Fibroblast of lung (primary cell): ENCODE results near the gene TUBG1. TPM values are rescaled to one million over a fixed set of nuclear protein-coding genes. Genes with fewer than 3 reads are reported as not detected.
A peak's percentile ranks its signal among the peaks of the same experiment; 100 is the strongest.
"Not testable (repeated sequence)": the region's sequence is repeated elsewhere in the genome, so short reads cannot be mapped to it uniquely, and the experiment has no call there.

Source experiments
- DNase-seq, 2 donors: peaks; one replicate each; pipeline versions ENCODE4 v3.0.0 to v3.0.0-alpha.2; 2010; ENCODE audit warnings: low read depth in 2 of 2
- H2AFZ ChIP-seq: 2 replicates; pipeline ENCODE4 v1.5.1; 2012; ENCODE audit warnings: low read length, control low read depth, inconsistent platforms
- H3K27ac ChIP-seq: 2 replicates; pipeline ENCODE4 v1.5.1; 2011; ENCODE audit warnings: low read length, control low read depth; ENCODE audit not compliant: insufficient read depth
- H3K27me3 ChIP-seq: 2 replicates; pipeline ENCODE4 v1.5.1; 2011; ENCODE audit warnings: mild to moderate bottlenecking, low read length; ENCODE audit not compliant: control insufficient read depth, insufficient read depth
- H3K36me3 ChIP-seq: 2 replicates; pipeline ENCODE4 v1.5.1; 2011; ENCODE audit warnings: low read length; ENCODE audit not compliant: control insufficient read depth, insufficient read depth
- H3K4me1 ChIP-seq: 2 replicates; pipeline ENCODE4 v1.5.1; 2011; ENCODE audit warnings: low read length; ENCODE audit not compliant: control insufficient read depth, insufficient read depth; ENCODE audit errors: extremely low read depth
- H3K4me2 ChIP-seq: 2 replicates; pipeline ENCODE4 v1.5.1; 2011; ENCODE audit warnings: low read length, control low read depth; ENCODE audit not compliant: insufficient read depth; ENCODE audit errors: extremely low read depth
- H3K4me3 ChIP-seq, 4 experiments: fragments of 200-600 bp in 1 of 4; sonication (generic) in 1 of 4; replicated peaks in 1 of 4; 2 replicates each; pipeline ENCODE4 v1.5.1; 2011 to 2016; ENCODE audit warnings: low read length in 4 of 4, low read depth in 3 of 4, mild to moderate bottlenecking in 3 of 4, control low read depth in 2 of 4, inconsistent platforms in 1 of 4, mixed read lengths in 1 of 4; ENCODE audit not compliant: insufficient read depth in 1 of 4; ENCODE audit errors: control extremely low read depth in 1 of 4
- H3K79me2 ChIP-seq: 2 replicates; pipeline ENCODE4 v1.5.1; 2012; ENCODE audit warnings: mild to moderate bottlenecking, low read length, inconsistent platforms; ENCODE audit not compliant: control insufficient read depth, insufficient read depth
- H3K9ac ChIP-seq: 2 replicates; pipeline ENCODE4 v1.5.1; 2011; ENCODE audit warnings: mild to moderate bottlenecking, low read length, control low read depth; ENCODE audit not compliant: insufficient read depth
- H3K9me3 ChIP-seq: 2 replicates; pipeline ENCODE4 v1.5.1; 2012; ENCODE audit warnings: low read depth, low read length; ENCODE audit not compliant: control insufficient read depth, insufficient read depth
- H4K20me1 ChIP-seq: 2 replicates; pipeline ENCODE4 v1.5.1; 2011; ENCODE audit warnings: low read length; ENCODE audit not compliant: control insufficient read depth, insufficient read depth; ENCODE audit errors: extremely low read depth
- CTCF ChIP-seq, 2 donors: IDR thresholded peaks in 1 of 2; conservative IDR thresholded peaks in 1 of 2; 1 replicate in 1 of 2; 2 replicates in 1 of 2; pipeline ENCODE4 v1.5.1; 2011 to 2012; ENCODE audit warnings: low read length in 2 of 2, control low read depth in 1 of 2, inconsistent platforms in 1 of 2, low read depth in 1 of 2, mild to moderate bottlenecking in 1 of 2
- EZH2 ChIP-seq: IDR thresholded peaks from 2 replicates; pipeline ENCODE4 v1.5.1; 2012; ENCODE audit warnings: low read length, control low read depth, mild to moderate bottlenecking; ENCODE audit errors: missing control alignments
- polyA plus RNA-seq, 2 donors: library from polyadenylated mRNA; depleted of rRNA in 1 of 2; stranded (reverse) in 1 of 2; unstranded in 1 of 2; fragments of >200 nt; gene quantifications; 2 replicates each; pipeline ENCODE4 v1.2.1, GENCODE V29; 2011 to 2012; ENCODE audit warnings: missing spikeins in 1 of 2
- total RNA-seq: library from RNA; depleted of rRNA; stranded (reverse); fragments of >200 nt; gene quantifications from 2 replicates; pipeline ENCODE4 v1.2.1, GENCODE V29; 2014

TUBG1 gene
- total and polyA plus RNA-seq, 2 donors (not counting 1 experiment from before 2014, with no cell fraction given): 16.7 to 60.0 TPM

- H3K9me3 ChIP-seq: no peaks in the 10 kb centered on the region
- peaks cover 9% of the 10 kb centered on the region for H3K4me1 ChIP-seq
- H2AFZ ChIP-seq: peak within 1 kb of the TSS; percentile 66
- H3K9ac ChIP-seq: peak within 1 kb of the TSS; percentile 73
- peak within 1 kb of the TSS; percentile 63 to 80 (median 71) for H3K4me3 ChIP-seq
- peak within 1 kb of the TSS; percentile 57 for H3K27ac ChIP-seq
- H3K27me3 ChIP-seq: no peaks in the 10 kb centered on the region
- DNase-seq: peak; percentile 86 to 88
- no peaks in the 10 kb centered on the region for H4K20me1 ChIP-seq
- H3K36me3 ChIP-seq: peaks cover 4% of the 10 kb centered on the region
- peak within 1 kb of the TSS; percentile 84 for H3K4me2 ChIP-seq
- no peaks in the 10 kb centered on the region for H3K79me2 ChIP-seq
- no peak for TF ChIP-seq EZH2
- TF ChIP-seq CTCF (conservative IDR thresholded peaks at IDR 0.05 in 1 of 2, IDR thresholded peaks at IDR 0.05 in 1 of 2; ENCODE audit: low read depth in 1 of 2, low read length in 2 of 2): no peak
Measured at GRCh38 chr17:42659079-42659931, 49.8 kb downstream of the TUBG1 start, which contains the start of gene TUBG2. TUBG2 (plus strand) TSS chr17:42659284; CDS start chr17:42659504, 220 bp downstream.

GRCh38 chr17:42659932-42660274 is 50.4 kb downstream of the TUBG1 start:
- not testable (repeated sequence) for H2AFZ ChIP-seq, H3K79me2 ChIP-seq, H4K20me1 ChIP-seq, H3K36me3 ChIP-seq, H3K4me2 ChIP-seq, H3K4me1 ChIP-seq, H3K27ac ChIP-seq, DNase-seq, H3K27me3 ChIP-seq, H3K9me3 ChIP-seq
- peak overlapping the region; percentile 73 for H3K9ac ChIP-seq
- peak overlapping the region; percentile 63 to 80 (median 71) for H3K4me3 ChIP-seq

- no peak overlapping the region for H3K27ac ChIP-seq
- H3K4me1 ChIP-seq: peaks cover 7% of the 10 kb centered on the region
- H3K27me3 ChIP-seq: no peaks in the 10 kb centered on the region
- no peak overlapping the region for H2AFZ ChIP-seq
- DNase-seq: peak; percentile 67 to 74
- no peaks in the 10 kb centered on the region for H4K20me1 ChIP-seq
- H3K4me3 ChIP-seq: peak overlapping the region in 1 of 4 experiments; percentile 27
- TF ChIP-seq EZH2 (no peak), CTCF (conservative IDR thresholded peaks at IDR 0.05 in 1 of 2, IDR thresholded peaks at IDR 0.05 in 1 of 2; ENCODE audit: low read depth in 1 of 2, low read length in 2 of 2) (no peak)
- no peaks in the 10 kb centered on the region for H3K9me3 ChIP-seq
- H3K79me2 ChIP-seq: no peaks in the 10 kb centered on the region
- peak overlapping the region; percentile 64 for H3K4me2 ChIP-seq
- H3K9ac ChIP-seq: no peak overlapping the region
- H3K36me3 ChIP-seq: peaks cover 8% of the 10 kb centered on the region
Measured at GRCh38 chr17:42660692-42661345, 51.3 kb downstream of the TUBG1 start.

Other genes with a start within 250 kb of the TUBG1 start
- gene STAT3, start 221.2 kb upstream of the TUBG1 start, total RNA-seq: 101 and 118 TPM in 2 replicates
- 60.6 and 75.0 TPM in 2 replicates for gene STAT3, start 221.2 kb upstream of the TUBG1 start, polyA plus RNA-seq
- 331 and 372 TPM in 2 replicates for gene CAVIN1, start 186.4 kb upstream of the TUBG1 start, total RNA-seq
- gene CAVIN1, start 186.4 kb upstream of the TUBG1 start, polyA plus RNA-seq: 432 and 490 TPM in 2 replicates
- gene ATP6V0A1, start 150.8 kb upstream of the TUBG1 start, total RNA-seq: 35.7 and 65.7 TPM in 2 replicates
- gene ATP6V0A1, start 150.8 kb upstream of the TUBG1 start, polyA plus RNA-seq: 26.7 and 42.7 TPM in 2 replicates
- gene NAGLU, start 73.4 kb upstream of the TUBG1 start, total RNA-seq: 22.3 and 31.9 TPM in 2 replicates
- 18.5 and 19.5 TPM in 2 replicates for gene NAGLU, start 73.4 kb upstream of the TUBG1 start, polyA plus RNA-seq
- gene HSD17B1, start 56.8 kb upstream of the TUBG1 start, total RNA-seq: 2.1 and 2.6 TPM in 2 replicates
- gene HSD17B1, start 56.8 kb upstream of the TUBG1 start, polyA plus RNA-seq: 0.40 and 0.80 TPM in 2 replicates
- 9.8 and 16.5 TPM in 2 replicates for gene COASY, start 47.5 kb upstream of the TUBG1 start, total RNA-seq
- 20.3 and 31.6 TPM in 2 replicates for gene COASY, start 47.5 kb upstream of the TUBG1 start, polyA plus RNA-seq
- gene MLX, start 42.6 kb upstream of the TUBG1 start, total RNA-seq: 32.6 and 36.2 TPM in 2 replicates
- 49.3 and 56.1 TPM in 2 replicates for gene MLX, start 42.6 kb upstream of the TUBG1 start, polyA plus RNA-seq
- gene PSMC3IP, start 32.0 kb upstream of the TUBG1 start, total RNA-seq: 2.3 and 4.6 TPM in 2 replicates
- 8.0 and 18.7 TPM in 2 replicates for gene PSMC3IP, start 32.0 kb upstream of the TUBG1 start, polyA plus RNA-seq
- gene RETREG3, start 309 bp upstream of the TUBG1 start, total RNA-seq: 67.0 and 68.6 TPM in 2 replicates
- gene RETREG3, start 309 bp upstream of the TUBG1 start, polyA plus RNA-seq: 30.0 and 37.5 TPM in 2 replicates
- gene TUBG2, start 49.6 kb downstream of the TUBG1 start, total RNA-seq: 6.9 and 11.6 TPM in 2 replicates
- gene TUBG2, start 49.6 kb downstream of the TUBG1 start, polyA plus RNA-seq: 13.1 and 13.5 TPM in 2 replicates
- gene PLEKHH3, start 67.3 kb downstream of the TUBG1 start, total RNA-seq: 19.3 and 24.6 TPM in 2 replicates
- 2.3 and 3.0 TPM in 2 replicates for gene PLEKHH3, start 67.3 kb downstream of the TUBG1 start, polyA plus RNA-seq
- gene CCR10, start 72.2 kb downstream of the TUBG1 start, total RNA-seq: 1.3 and 2.6 TPM in 2 replicates
- 0.87 and 2.5 TPM in 2 replicates for gene CCR10, start 72.2 kb downstream of the TUBG1 start, polyA plus RNA-seq
- 20.5 and 40.1 TPM in 2 replicates for gene CNTNAP1, start 72.8 kb downstream of the TUBG1 start, total RNA-seq
- 39.4 and 39.5 TPM in 2 replicates for gene CNTNAP1, start 72.8 kb downstream of the TUBG1 start, polyA plus RNA-seq
- gene EZH1, start 135.4 kb downstream of the TUBG1 start, total RNA-seq: 16.4 and 28.6 TPM in 2 replicates
- gene EZH1, start 135.4 kb downstream of the TUBG1 start, polyA plus RNA-seq: 23.6 and 31.9 TPM in 2 replicates
- gene RAMP2, start 151.5 kb downstream of the TUBG1 start, total RNA-seq: 0.17 and 0.26 TPM in 2 replicates
- gene RAMP2, start 151.5 kb downstream of the TUBG1 start, polyA plus RNA-seq: 0.17 and 0.45 TPM in 2 replicates
- gene VPS25, start 163.8 kb downstream of the TUBG1 start, total RNA-seq: 43.6 and 44.7 TPM in 2 replicates
- gene VPS25, start 163.8 kb downstream of the TUBG1 start, polyA plus RNA-seq: 92.7 and 121 TPM in 2 replicates
- under 0.01 and 0.51 TPM in 2 replicates for gene WNK4, start 170.9 kb downstream of the TUBG1 start, total RNA-seq
- 0.35 and 0.84 TPM in 2 replicates for gene WNK4, start 170.9 kb downstream of the TUBG1 start, polyA plus RNA-seq
- 53.5 and 59.8 TPM in 2 replicates for gene COA3, start 189.0 kb downstream of the TUBG1 start, total RNA-seq
- gene COA3, start 189.0 kb downstream of the TUBG1 start, polyA plus RNA-seq: 80.3 and 97.1 TPM in 2 replicates
- gene CNTD1, start 189.2 kb downstream of the TUBG1 start, total RNA-seq: 0.26 and 0.66 TPM in 2 replicates
- gene CNTD1, start 189.2 kb downstream of the TUBG1 start, polyA plus RNA-seq: 0.14 TPM in 1 of 2 replicates, not detected in the other
- 97.3 and 150 TPM in 2 replicates for gene BECN1, start 214.6 kb downstream of the TUBG1 start, total RNA-seq
- 87.4 and 90.4 TPM in 2 replicates for gene BECN1, start 214.6 kb downstream of the TUBG1 start, polyA plus RNA-seq
- 44.9 and 50.7 TPM in 2 replicates for gene PSME3, start 223.7 kb downstream of the TUBG1 start, total RNA-seq
- gene PSME3, start 223.7 kb downstream of the TUBG1 start, polyA plus RNA-seq: 133 and 177 TPM in 2 replicates
- gene AOC2, start 234.9 kb downstream of the TUBG1 start, total RNA-seq: 0.26 and 0.33 TPM in 2 replicates
- 0.09 and 0.12 TPM in 2 replicates for gene AOC2, start 234.9 kb downstream of the TUBG1 start, polyA plus RNA-seq
- gene AOC3, start 241.5 kb downstream of the TUBG1 start, total RNA-seq: 0.17 and 0.26 TPM in 2 replicates
- 0.23 and 3.5 TPM in 2 replicates for gene AOC3, start 241.5 kb downstream of the TUBG1 start, polyA plus RNA-seq